ENCODE data around the gene TFAP2E. TPM values are rescaled to one million over a fixed set of nuclear protein-coding genes. Genes with fewer than 3 reads are reported as not detected.
"Not testable (repeated sequence)": the region's sequence is repeated elsewhere in the genome, so short reads cannot be mapped to it uniquely, and the experiment has no call there.

TFAP2E gene
- total RNA-seq, 1 donor from 2014 or later, result 0.30 TPM

- intact Hi-C loops (cut with micrococcal nuclease), result no loop called here
- Histone ChIP-seq H3K36me3 (no peaks in the 10 kb centered on the region), H3K27ac (replicated peaks) (no peak overlapping the region), H3K27me3 (ENCODE audit: low read depth) (peaks cover 98% of the 10 kb centered on the region), H3K4me1 (peaks cover 30% of the 10 kb centered on the region), H3K9me3 (replicated peaks) (no peaks in the 10 kb centered on the region), H3K4me3 (no peak overlapping the region)
- DNase-seq, result no peak
- TF ChIP-seq, protein P1, sequence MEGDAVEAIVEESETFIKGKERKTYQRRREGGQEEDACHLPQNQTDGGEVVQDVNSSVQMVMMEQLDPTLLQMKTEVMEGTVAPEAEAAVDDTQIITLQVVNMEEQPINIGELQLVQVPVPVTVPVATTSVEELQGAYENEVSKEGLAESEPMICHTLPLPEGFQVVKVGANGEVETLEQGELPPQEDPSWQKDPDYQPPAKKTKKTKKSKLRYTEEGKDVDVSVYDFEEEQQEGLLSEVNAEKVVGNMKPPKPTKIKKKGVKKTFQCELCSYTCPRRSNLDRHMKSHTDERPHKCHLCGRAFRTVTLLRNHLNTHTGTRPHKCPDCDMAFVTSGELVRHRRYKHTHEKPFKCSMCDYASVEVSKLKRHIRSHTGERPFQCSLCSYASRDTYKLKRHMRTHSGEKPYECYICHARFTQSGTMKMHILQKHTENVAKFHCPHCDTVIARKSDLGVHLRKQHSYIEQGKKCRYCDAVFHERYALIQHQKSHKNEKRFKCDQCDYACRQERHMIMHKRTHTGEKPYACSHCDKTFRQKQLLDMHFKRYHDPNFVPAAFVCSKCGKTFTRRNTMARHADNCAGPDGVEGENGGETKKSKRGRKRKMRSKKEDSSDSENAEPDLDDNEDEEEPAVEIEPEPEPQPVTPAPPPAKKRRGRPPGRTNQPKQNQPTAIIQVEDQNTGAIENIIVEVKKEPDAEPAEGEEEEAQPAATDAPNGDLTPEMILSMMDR (IDR thresholded peaks at IDR 0.05; ENCODE audit: borderline replicate concordance), result no peak
These were observed 1.7 kb downstream of the TFAP2E start for GRCh38 chr1:35574655-35575415.

- H3K4me3 ChIP-seq, result no peak overlapping the region
- intact Hi-C loops (cut with micrococcal nuclease), result no loop called here
- H3K36me3 ChIP-seq, result no peaks in the 10 kb centered on the region
- TF ChIP-seq, protein P1 (IDR thresholded peaks at IDR 0.05; ENCODE audit: borderline replicate concordance), result no peak
- DNase-seq, result no peak
- peaks cover 30% of the 10 kb centered on the region for H3K4me1 ChIP-seq
- H3K9me3 ChIP-seq (replicated peaks), result no peaks in the 10 kb centered on the region
- no peak overlapping the region for H3K27ac ChIP-seq (replicated peaks)
- H3K27me3 ChIP-seq (ENCODE audit: low read depth), result peaks cover 92% of the 10 kb centered on the region
These were observed 2.4 kb downstream of the TFAP2E start for GRCh38 chr1:35575416-35575958.

DNA sequence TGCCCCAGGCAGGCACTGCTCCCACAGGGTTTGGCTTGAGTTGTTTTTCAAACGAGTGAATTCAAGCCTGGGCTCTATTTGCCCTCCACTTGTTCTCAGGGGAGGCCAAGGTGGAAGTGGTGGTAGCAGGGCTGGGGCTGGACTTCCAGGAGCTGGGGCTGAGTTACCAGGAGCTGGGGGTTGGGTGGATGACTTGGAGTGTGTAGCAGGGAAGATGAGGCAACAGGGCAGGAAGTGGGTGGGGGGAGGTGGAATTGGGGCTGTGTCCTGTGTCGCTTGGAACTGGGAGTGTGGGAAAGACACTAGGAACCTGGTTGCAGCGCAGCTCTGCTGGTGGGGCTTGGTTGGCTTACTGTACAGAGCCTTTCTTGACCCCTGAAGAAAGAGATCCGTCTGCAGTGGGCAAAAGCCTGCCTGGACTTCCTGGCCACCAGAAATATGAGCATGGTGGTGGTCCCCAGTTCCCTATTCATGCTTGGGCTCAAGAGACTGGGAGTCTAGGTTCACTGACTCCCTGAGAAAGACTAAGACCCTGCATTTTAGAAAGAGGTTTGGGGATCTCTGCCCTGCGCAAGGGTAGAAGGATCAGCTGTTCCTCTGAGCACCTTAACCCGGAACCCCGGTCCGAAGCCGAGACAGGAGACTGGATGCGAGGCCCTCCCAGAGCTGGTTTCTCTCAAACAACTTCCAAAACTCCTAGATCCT lies 3.1 kb downstream of the TFAP2E start:
- H3K4me3 ChIP-seq, result peak overlapping the region; percentile 66
- intact Hi-C loops (cut with micrococcal nuclease), result no loop called here

DNA sequence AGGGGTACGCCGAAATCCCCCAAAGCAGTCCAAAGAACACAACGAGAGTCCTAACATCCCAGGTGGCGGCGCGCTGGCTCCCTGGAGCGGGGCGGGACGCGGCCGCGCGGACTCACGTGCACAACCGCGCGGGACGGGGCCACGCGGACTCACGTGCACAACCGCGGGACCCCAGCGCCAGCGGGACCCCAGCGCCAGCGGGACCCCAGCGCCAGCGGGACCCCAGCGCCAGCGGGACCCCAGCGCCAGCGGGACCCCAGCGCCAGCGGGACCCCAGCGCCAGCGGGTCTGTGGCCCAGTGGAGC lies 3.6 kb downstream of the TFAP2E start:
- Histone ChIP-seq H3K27me3 (ENCODE audit: low read depth) (peaks cover 79% of the 10 kb centered on the region), H3K4me1 (peaks cover 30% of the 10 kb centered on the region), H3K4me3 (peak overlapping the region; percentile 66)
- DNase-seq; H3K36me3 ChIP-seq; intact Hi-C loops (cut with micrococcal nuclease); H3K27ac ChIP-seq (replicated peaks); H3K9me3 ChIP-seq (replicated peaks): not testable (repeated sequence)

More for the DNA sequence above, 3.1 kb downstream of the TFAP2E start:
- TF ChIP-seq, protein P1 (IDR thresholded peaks at IDR 0.05; ENCODE audit: borderline replicate concordance), result no peak
- DNase-seq, result no peak
- Histone ChIP-seq H3K4me1 (peaks cover 30% of the 10 kb centered on the region), H3K9me3 (replicated peaks) (no peaks in the 10 kb centered on the region), H3K36me3 (no peaks in the 10 kb centered on the region), H3K27me3 (ENCODE audit: low read depth) (peaks cover 84% of the 10 kb centered on the region), H3K27ac (replicated peaks) (no peak overlapping the region)

DNA sequence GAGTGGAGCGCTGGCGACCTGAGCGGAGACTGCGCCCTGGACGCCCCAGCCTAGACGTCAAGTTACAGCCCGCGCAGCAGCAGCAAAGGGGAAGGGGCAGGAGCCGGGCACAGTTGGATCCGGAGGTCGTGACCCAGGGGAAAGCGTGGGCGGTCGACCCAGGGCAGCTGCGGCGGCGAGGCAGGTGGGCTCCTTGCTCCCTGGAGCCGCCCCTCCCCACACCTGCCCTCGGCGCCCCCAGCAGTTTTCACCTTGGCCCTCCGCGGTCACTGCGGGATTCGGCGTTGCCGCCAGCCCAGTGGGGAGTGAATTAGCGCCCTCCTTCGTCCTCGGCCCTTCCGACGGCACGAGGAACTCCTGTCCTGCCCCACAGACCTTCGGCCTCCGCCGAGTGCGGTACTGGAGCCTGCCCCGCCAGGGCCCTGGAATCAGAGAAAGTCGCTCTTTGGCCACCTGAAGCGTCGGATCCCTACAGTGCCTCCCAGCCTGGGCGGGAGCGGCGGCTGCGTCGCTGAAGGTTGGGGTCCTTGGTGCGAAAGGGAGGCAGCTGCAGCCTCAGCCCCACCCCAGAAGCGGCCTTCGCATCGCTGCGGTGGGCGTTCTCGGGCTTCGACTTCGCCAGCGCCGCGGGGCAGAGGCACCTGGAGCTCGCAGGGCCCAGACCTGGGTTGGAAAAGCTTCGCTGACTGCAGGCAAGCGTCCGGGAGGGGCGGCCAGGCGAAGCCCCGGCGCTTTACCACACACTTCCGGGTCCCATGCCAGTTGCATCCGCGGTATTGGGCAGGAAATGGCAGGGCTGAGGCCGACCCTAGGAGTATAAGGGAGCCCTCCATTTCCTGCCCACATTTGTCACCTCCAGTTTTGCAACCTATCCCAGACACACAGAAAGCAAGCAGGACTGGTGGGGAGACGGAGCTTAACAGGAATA lies 4.2 kb downstream of the TFAP2E start:
- Histone ChIP-seq H3K4me3 (peak overlapping the region; percentile 66), H3K4me1 (peaks cover 30% of the 10 kb centered on the region), H3K27me3 (ENCODE audit: low read depth) (peaks cover 73% of the 10 kb centered on the region), H3K36me3 (no peaks in the 10 kb centered on the region), H3K9me3 (replicated peaks) (no peaks in the 10 kb centered on the region), H3K27ac (replicated peaks) (no peak overlapping the region)
- no peak for DNase-seq
- intact Hi-C loops (cut with micrococcal nuclease), result no loop called here
- TF ChIP-seq, protein P1 (IDR thresholded peaks at IDR 0.05; ENCODE audit: borderline replicate concordance), result no peak

Data from left ventricle myocardium inferior (tissue), 1 donor.